ENCODE measurements around the gene NT5DC1.

Gene NT5DC1

GRCh38 chr6:116218172-116218633 is 117.5 kb downstream of the NT5DC1 start (continued):
- TF ChIP-seq ZNF23 (tag by site-specific recombination; IDR thresholded peaks at IDR 0.05; ENCODE audit: borderline replicate concordance), result no peak
- no peak for TF ChIP-seq ZNF26 (tag by site-specific recombination; IDR thresholded peaks at IDR 0.05)
- TF ChIP-seq CTCF (tag by site-specific recombination; IDR thresholded peaks at IDR 0.05), result peak; percentile 29; the same call in 1 of the 2 replicates
- TF ChIP-seq ZNF280C (tag by site-specific recombination; IDR thresholded peaks at IDR 0.05), result no peak
- no peak for TF ChIP-seq ZSCAN23 (tag by site-specific recombination; IDR thresholded peaks at IDR 0.05)
- TF ChIP-seq ZNF132 (tag by site-specific recombination; IDR thresholded peaks at IDR 0.05; ENCODE audit: borderline replicate concordance), result no peak
- no peak for TF ChIP-seq ZBTB49 (tag by site-specific recombination; IDR thresholded peaks at IDR 0.05; ENCODE audit: low read depth)
- peak; percentile 65 for TF ChIP-seq PRDM6 (tag by site-specific recombination; IDR thresholded peaks at IDR 0.05)
- TF ChIP-seq IKZF3 (tag by site-specific recombination; IDR thresholded peaks at IDR 0.05), result no peak
- TF ChIP-seq ZNF280D (tag by site-specific recombination; IDR thresholded peaks at IDR 0.05), result no peak
- TF ChIP-seq ZNF362 (tag by site-specific recombination; IDR thresholded peaks at IDR 0.05), result peak; percentile 39; the same call in 1 of the 2 replicates
- TF ChIP-seq ZBTB8A (tag by site-specific recombination; IDR thresholded peaks at IDR 0.05), result no peak
- peak; percentile 82 for TF ChIP-seq ZNF654 (tag by site-specific recombination; IDR thresholded peaks at IDR 0.05; ENCODE audit: low read depth)
- TF ChIP-seq ZBTB17 (tag by site-specific recombination; IDR thresholded peaks at IDR 0.05), result no peak
- no peak for TF ChIP-seq ZNF239 (tag by site-specific recombination; IDR thresholded peaks at IDR 0.05)
- no peak for TF ChIP-seq ZNF488 (tag by site-specific recombination; IDR thresholded peaks at IDR 0.05)
